ENCODE data around the gene RHCG.

RHCG gene

GRCh38 chr15:89446255-89446891, 50.0 kb downstream of the RHCG start:
- DNase-seq (ENCODE audit: insufficient read length, low spot score), result no peak
- FAIRE-seq, result no peak

- FAIRE-seq, result no peak
- DNase-seq (ENCODE audit: insufficient read length, low spot score), result no peak
These were observed 50.9 kb downstream of the RHCG start for GRCh38 chr15:89445518-89445917.

- no peak for DNase-seq (ENCODE audit: insufficient read length, low spot score)
- no peak for FAIRE-seq
These were observed 51.9 kb downstream of the RHCG start for GRCh38 chr15:89444241-89445225.

- DNase-seq (ENCODE audit: insufficient read length, low spot score), result no peak
- FAIRE-seq, result no peak
These were observed 52.8 kb downstream of the RHCG start for GRCh38 chr15:89443581-89443980.

GRCh38 chr15:89442671-89443307, 53.6 kb downstream of the RHCG start:
- DNase-seq (ENCODE audit: insufficient read length, low spot score) (peak; percentile 63), FAIRE-seq (peak; percentile 75)

- no peak for DNase-seq (ENCODE audit: insufficient read length, low spot score)
- no peak for FAIRE-seq
These were observed 54.2 kb downstream of the RHCG start for GRCh38 chr15:89442155-89442554.

GRCh38 chr15:89441295-89441812, 55.0 kb downstream of the RHCG start:
- DNase-seq (ENCODE audit: insufficient read length, low spot score) (peak; percentile 88), FAIRE-seq (peak; percentile 95)

- FAIRE-seq (no peak), DNase-seq (ENCODE audit: insufficient read length, low spot score) (no peak)
These were observed 56.6 kb downstream of the RHCG start for GRCh38 chr15:89439764-89440163.

GRCh38 chr15:89436560-89437311, 59.6 kb downstream of the RHCG start:
- DNase-seq (ENCODE audit: insufficient read length, low spot score) (no peak), FAIRE-seq (no peak)

GRCh38 chr15:89435362-89435761, 61.0 kb downstream of the RHCG start:
- FAIRE-seq (no peak), DNase-seq (ENCODE audit: insufficient read length, low spot score) (no peak)

- DNase-seq (ENCODE audit: insufficient read length, low spot score), result no peak
- no peak for FAIRE-seq
These were observed 62.7 kb downstream of the RHCG start for GRCh38 chr15:89433686-89434085.

- FAIRE-seq (peak; percentile 94), DNase-seq (ENCODE audit: insufficient read length, low spot score) (peak; percentile 80)
These were observed 65.6 kb downstream of the RHCG start for GRCh38 chr15:89430530-89431341.

GRCh38 chr15:89429986-89430385, 66.4 kb downstream of the RHCG start:
- no peak for FAIRE-seq
- no peak for DNase-seq (ENCODE audit: insufficient read length, low spot score)

GRCh38 chr15:89429023-89429422, 67.4 kb downstream of the RHCG start:
- no peak for DNase-seq (ENCODE audit: insufficient read length, low spot score)

GRCh38 chr15:89428246-89428645, 68.1 kb downstream of the RHCG start:
- FAIRE-seq (no peak), DNase-seq (ENCODE audit: insufficient read length, low spot score) (no peak)

More at GRCh38 chr15:89429023-89429422, 67.4 kb downstream of the RHCG start:
- no peak for FAIRE-seq

GRCh38 chr15:89426500-89426899, 69.9 kb downstream of the RHCG start:
- DNase-seq (ENCODE audit: insufficient read length, low spot score), result no peak
- no peak for FAIRE-seq

- DNase-seq (ENCODE audit: insufficient read length, low spot score), result no peak
- no peak for FAIRE-seq
These were observed 72.4 kb downstream of the RHCG start for GRCh38 chr15:89423981-89424380.

Data from GM19239 (cell line).